Activated CD8-positive, alpha-beta memory T cell treated with anti-CD3 and anti-CD28 coated beads, Interleukin-2, amount 50 U/mL, for 1 hour (primary cell): ENCODE measurements around the gene EPB41L5.
"Not testable (repeated sequence)": the region's sequence is repeated elsewhere in the genome, so short reads cannot be mapped to it uniquely, and the experiment has no call there.

Source experiments
- DNase-seq: peaks from one replicate; pipeline ENCODE4 v3.0.0-alpha.2; 2020; ENCODE audit errors: extremely low read depth

Gene EPB41L5

DNA sequence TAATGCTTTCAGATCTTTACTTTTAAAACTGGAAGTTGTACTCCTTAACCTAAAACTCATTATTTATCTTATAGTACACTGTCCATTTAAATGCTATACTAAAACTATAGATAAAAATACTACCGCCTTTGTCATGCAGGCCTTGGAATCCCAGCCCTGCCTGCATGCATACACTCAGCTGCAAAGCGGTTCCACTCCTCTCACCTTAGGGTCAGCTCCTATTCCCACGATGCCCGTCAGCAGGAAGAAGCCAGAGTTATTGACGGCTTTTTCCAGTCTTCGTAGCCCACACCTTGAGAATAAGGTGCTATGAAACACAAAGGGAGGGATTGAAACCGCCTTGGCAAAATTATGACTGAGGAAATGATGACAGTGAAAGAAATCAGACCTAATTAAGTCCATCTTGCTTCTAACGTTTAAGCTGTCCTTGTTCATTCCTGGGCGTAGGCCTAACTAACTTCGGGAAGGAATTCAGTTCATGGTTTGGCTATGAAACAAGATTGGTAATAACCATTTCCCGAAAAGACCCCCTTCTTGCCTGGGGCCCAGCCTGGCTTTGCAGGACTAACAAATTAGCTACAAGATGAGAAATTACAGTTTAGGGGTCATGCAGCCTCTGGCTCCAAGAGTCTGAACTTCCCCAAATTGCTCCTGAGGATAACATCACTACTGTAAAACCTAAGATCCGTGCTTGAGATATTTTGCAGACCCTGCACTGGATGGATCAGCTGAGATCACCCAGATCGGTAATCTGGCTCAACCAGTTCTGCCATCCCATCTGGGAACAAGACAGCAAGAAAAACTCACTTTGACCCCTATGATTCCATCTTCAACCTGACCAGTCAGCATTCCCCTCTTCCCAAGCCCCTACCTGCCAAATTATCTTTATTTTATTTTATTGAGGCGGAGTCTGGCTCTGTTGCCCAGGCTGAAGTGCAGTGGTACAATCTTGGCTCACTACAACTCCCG lies 17.1 kb downstream of the EPB41L5 start:
- no peak for DNase-seq

DNA sequence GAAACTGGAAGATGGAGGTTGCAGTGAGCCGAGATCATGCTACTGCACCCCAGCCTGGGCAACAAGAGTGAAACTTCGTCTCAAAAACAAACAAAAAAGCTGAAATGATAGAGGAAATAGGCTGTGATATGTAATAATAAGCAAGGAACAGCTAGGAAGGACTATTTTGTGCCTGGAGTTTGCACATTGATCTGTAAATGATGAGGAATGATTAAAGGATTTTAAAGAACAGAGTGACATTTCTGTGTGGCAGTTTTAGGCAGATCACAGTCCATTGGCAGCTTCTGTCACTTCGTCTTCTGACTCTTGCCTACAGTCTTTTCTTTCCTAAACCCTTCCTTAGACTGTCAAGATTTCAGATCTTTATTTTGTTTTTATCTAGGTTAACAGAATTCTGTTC lies 19.4 kb downstream of the EPB41L5 start:
- no peak for DNase-seq

DNA sequence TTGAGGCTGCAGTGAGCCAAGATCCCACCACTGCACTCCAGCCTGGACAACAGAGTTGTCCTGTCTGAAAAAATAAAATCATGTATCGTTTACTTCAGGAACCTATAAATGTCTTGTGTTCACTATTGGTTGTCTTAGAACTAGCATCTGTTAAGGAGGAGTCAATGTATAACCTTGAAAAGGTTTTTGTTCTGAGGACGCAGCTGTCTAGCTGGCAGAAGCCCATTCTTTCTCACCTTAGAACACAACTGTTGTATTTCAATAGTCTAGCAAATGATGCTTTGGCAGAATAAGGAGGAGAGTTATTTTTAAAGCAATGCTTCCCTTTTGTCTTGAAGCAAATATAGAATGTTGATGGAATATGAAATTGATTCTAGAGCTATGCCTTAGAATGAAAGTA lies 21.1 kb downstream of the EPB41L5 start:
- no peak for DNase-seq

DNA sequence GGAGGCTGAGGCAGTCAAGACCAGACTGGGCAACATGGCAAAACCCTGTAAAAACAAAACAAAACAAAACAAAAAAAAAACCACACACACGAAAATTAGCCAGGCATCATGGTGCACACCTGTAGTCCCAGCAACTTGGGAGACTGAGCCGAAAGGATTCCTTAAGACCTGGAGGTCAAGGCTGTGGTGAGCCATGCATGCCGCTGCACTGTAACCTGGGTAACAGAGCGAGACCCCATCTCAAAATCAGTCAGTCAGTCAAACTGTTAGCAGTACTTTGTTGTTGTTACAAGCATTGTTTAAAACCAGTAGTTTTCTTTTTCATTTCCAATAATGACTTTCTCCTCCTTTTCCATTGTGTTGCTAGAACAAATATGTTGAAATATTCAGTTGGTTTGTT lies 21.7 kb downstream of the EPB41L5 start:
- DNase-seq: no peak

DNA sequence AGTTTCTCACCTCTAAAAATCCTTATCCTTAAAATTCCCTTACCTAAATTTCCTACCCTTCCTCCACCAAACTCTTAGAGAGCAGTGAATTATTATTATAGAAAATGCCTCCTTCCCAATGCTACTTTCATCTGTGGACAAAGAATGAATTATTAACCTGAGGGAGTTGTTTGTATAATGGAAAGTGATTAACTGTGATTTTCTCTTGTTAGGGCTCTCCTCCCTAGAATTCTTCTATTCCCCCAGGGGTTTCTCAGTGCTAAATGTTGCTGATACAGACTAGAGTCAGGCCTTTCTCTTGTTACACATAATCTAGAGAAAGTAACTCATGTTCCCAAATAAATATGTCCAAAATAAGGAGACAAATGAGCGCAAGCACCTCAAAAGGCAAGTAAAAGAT lies 23.3 kb downstream of the EPB41L5 start:
- DNase-seq: no peak

DNA sequence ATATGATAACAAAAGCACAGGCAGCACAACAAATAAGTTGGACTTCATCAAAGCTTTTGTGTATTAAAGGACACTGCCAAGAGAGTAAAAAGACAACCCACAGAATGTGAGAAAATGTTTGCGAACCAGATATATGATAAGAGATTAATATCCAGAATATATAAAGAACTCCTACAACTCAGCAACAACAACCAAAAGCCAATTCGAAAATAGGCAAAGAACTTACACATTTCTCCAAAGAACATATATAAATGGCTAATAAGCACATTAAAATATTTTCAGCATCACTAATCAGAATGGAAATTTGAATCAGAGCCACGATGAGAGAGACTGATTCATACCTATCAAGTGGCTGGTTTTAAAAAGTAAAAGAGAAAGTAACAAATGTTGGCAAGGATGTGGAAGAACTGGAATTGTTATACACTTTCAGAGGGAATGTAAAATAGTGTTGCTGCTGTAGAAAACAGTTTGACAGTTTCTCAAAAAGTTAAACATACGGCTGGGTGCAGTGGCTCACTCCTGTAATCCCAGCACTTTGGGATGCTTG lies 25.2 kb downstream of the EPB41L5 start:
- no peak for DNase-seq

DNA sequence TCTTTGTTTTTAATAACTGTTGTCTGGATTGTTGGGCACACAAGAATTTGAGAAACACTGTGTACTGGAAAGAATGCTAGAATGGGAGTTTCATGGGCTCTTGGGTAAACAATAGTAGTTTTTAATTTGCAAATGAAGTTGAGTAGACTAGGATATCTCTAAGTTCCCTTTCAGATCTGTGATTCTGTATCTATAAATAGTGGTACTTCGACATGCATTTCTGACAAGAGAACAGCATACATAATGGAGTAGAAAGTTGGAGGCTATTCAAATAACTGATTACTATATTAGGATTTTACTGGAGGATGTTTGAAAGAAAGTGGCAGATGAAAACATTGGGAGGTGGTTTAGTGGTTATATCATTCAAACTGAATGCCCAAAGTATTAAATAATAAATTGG lies 29.5 kb downstream of the EPB41L5 start:
- DNase-seq: no peak

DNA sequence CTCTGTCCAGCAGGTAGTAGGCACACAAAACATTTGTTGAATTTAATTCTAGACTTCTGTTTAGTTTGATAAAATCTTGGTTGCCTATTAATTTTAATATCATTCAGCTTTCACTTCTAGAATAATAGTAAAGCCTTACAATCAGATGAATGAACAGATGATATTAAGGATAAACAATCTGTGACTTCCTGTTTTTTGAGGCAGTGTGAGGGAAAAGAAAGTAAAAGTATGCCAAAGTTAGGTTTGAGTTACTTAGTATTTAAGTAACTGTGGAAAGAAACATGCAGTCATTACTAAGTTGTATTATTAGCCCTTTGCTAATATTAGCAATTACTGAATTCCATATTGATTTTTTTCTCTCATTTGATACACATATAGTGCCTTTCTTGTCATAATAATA lies 31.5 kb downstream of the EPB41L5 start:
- no peak for DNase-seq

DNA sequence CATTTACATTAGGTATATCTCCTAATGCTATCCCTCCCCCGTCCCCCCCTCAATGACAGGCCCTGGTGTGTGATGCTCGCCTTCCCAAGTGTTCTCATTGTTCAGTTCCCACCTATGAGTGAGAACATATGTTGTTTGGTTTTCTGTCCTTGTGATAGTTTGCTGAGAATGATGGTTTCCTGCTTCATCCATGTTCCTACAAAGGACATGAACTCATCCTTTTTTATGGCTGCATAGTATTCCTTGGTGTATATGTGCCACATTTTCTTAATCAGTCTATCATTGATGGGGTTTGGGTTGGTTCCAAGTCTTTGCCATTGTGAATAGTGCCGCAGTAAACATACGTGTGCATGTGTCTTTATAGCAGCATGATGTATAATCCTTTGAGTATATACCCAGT lies 32.9 kb downstream of the EPB41L5 start:
- DNase-seq: not testable (repeated sequence)

DNA sequence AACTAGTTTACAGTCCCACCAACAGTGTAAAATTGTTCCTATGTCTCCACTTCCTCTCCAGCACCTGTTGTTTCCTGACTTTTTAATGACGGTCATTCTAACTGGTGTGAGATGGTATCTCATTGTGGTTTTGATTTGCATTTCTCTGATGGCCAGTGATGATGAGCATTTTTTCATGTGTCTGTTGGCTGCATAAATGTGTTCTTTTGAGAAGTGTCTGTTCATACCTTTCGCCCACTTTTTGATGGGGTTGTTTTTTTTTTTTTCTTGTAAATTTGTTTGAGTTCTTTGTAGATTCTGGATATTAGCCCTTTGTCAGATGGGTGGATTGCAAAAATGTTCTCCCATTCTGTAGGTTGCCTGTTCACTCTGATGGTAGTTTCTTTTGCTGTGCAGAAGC lies 33.4 kb downstream of the EPB41L5 start:
- DNase-seq: not testable (repeated sequence)

DNA sequence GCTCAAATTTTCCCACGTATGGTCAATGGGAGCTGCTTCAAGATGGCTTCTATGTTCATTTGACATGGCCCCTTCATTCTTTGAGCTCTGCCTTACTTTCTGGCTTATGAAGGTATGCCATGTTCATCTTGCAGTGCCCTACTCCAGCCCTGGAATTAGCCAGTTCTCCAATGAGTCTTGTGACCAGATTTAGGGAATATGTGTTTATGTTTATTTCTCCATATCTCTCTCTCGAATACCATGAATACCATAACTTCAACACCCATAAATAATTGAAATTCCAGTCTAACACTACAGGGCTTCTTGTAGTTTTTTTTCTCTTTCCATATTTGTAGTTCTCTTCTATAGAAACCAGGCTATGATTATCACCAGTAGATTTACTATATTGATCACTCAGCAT lies 39.7 kb downstream of the EPB41L5 start:
- DNase-seq: no peak

DNA sequence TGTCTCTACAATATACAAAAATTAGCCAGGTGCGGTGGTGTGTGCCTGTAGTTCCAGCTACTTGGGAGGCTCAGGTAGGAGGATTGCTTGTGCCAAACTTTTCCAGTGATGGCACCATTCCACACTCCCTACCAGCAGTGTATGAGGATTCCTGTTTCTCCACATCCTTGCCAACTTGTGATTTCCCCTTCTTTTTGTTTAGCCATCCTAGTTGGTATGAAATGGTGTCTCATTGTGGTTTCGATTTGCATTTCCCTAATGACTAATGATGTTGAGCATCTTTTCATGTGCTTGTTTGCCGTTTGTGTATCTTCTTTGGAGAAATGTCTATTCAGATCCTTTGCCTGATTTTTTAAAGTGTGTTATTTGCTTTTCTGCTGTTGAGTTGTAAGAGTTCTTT lies 41.0 kb downstream of the EPB41L5 start:
- DNase-seq: no peak

DNA sequence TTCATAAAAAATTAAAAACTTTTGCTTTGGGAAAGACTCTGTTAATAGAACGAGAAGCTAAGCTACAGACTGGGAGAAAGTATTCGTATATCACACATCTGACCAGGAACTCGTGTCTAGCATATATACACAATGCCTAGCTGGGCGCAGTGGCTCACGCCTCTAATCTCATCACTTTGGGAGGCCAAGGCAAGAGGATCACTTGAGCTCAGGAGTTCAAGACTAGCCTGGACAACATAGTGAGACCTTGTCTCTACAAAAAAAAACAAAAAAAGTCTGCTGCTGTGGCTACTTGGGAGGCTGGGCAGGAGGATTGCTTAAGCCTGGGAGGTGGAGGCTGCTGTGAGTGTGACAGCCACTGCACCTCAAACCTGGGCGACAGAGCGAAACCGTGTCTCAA lies 46.6 kb downstream of the EPB41L5 start:
- DNase-seq: no peak

DNA sequence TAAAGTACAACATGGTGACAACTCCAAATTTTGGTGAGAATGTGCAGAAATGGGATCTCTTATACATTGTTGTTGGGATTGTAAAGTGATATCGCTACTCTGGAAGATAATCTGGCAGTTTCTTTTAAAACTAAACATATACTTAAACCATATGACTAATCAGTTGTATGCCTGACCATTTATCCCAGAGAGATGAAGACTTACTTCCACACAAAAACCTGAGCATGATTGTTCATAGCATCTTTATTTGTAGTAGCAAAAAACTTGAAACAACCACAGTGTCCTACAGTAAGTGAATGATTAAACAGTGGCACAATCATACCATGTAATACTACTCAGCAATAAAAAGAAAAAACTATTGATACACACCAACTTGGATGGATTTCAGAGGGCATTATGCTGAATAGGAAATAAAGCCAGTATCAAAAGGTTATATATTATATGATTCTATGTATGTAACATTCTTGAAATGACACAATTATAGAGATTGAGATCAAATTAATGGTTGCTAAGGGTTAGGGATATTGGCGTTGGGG lies 47.3 kb downstream of the EPB41L5 start:
- DNase-seq: no peak

DNA sequence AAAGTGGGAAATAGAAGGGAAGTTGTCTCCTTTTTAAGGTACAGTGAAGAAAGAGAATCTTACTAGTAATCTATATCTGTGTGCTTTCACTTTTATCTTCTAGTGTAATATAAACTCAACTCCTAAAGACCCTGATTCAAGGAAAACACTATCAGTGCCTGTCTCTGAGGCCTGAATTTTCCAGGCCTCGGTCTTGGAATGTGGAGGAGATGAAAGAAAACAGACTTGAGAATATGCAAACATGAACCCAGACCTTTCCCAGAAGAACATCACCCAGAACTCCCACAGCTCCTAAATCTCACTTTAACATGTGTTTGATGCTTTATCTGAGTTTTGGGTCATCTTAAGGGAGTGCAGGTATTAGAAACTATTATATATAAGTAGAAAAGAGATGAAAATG lies 51.8 kb downstream of the EPB41L5 start:
- no peak for DNase-seq

DNA sequence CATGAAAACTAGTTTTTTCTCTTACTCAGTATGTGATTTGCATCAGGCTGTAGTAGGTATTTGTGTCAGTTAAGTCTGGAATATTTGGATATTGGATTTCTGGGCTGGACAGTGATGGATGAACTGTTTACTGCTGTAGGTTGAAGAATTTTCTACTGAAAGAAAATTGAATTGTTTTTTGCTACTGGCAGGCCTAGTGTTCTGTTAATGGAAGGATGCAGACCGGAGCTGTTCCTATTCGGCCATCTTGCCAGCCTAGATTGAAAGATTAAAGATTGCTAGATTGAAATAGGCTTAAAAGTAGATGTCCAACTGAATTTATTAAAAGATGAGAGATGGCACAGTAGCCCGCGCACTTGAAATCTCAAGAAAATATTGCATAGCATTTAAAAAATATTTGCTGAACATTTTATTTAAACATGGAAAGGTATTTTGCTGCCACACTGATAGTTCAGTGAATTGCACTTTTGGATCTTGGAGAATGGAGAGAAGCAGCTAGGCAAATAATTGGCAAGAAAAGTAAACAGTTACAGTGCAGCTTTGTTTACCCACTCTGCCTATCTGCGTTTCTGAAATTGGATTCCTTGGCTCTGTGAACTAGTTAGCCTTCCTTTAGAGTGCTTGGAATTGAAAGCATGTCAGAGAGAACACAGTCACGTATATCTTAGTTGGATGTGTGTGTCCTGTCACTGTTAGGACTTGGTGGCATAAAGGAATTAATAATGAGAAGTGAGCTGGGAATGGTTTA lies 54.1 kb downstream of the EPB41L5 start:
- no peak for DNase-seq

DNA sequence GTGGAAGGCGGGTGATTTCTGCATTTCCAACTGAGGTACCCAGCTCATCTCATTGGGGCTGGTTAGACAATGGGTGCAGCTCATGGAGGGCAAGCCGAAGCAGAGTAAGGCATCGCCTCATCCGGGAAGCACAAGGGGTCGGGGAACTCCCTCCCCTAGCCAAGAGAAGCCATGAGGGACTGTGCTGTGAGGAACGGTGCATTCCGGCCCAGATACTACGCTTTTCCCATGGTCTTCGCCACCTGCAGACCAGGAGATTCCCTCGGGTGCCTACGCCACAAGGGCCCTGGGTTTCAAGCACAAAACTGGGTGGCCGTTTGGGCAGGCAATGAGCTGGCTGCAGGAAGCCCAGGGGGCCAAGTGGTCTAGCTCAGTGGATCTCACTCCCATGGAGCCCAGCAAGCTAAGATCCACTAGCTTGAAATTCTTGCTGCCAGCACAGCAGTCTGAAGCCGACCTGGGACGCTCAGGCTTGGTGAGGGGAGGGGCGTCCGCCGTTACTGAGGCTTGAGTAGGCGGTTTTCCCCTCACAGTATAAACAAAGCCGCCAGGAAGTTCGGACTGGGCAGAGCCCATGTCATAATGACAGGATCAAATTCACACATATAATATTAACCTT lies 55.3 kb downstream of the EPB41L5 start:
- not testable (repeated sequence) for DNase-seq

DNA sequence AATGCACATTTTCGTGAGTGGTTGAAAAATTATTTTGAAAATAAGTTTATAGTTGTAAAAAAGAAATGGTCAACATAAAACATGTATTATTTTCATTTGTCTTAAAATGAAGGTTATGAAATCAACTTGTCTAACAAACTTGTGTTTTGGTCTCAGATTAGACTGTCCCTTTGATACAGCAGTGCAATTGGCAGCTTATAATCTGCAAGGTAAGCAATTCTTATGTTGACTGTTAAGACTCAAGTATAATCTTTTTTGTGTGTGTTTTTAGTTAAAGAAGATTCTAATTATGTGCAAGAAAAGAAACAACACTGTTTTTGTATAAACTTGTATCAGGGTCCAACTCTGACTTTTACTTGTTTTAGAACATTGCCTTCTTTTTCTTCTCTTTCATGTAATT lies 62.7 kb downstream of the EPB41L5 start:
- DNase-seq: no peak

DNA sequence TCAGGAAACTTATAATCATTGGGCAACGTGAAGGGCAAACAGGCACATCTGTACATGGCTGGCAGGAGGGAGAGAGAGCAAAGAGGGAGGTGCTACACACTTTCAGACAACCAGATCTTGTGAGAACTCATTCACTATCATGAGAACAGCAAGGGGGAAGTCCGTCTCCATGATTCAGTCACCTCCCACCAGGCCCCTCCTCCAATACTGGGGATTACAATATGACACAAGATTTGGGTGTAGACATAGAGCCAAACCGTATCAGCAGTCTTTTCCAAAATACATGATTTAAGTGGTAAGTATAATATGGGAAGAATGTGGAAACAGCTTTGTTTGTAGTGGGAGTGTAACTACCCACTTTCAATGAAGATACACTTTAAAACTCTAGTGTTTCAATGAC lies 65.0 kb downstream of the EPB41L5 start:
- no peak for DNase-seq

DNA sequence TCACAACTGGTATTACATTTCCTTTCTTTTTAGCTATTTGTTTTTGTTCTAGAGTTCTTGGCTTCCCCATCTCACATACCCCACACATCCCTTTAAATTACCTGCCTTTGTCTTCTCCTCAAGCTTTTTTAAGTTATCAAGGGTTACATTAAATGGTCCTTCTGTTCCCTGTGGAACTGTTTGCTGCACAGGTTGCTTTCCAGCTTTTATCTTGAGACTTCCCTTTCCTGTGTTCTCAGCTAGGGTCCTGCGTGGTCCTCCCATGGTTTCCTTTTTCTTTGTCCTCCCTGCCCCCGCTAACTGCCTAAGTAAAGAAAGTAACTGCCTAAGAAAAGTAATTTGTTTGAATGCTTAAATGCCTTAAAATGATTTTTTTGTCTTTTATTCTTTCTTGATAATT lies 66.8 kb downstream of the EPB41L5 start:
- DNase-seq: no peak

DNA sequence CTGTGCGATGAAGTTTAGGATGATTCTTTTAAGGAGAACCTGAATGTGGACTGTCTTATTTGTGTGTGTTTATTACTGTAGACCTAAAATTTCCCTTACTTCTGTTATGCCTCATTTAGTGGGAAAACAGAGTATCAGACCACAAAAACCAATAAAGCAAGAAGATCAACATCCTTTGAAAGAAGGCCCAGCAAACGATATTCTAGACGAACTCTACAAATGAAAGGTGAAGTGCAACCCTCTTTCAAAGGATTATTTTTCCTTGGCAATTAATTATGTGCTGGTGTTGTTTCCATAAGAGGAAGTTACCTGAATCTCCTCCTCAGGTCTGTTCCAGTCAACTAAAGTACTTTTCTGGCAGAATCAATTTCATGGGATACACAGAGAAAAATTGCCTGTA lies 78.6 kb downstream of the EPB41L5 start:
- DNase-seq: no peak

DNA sequence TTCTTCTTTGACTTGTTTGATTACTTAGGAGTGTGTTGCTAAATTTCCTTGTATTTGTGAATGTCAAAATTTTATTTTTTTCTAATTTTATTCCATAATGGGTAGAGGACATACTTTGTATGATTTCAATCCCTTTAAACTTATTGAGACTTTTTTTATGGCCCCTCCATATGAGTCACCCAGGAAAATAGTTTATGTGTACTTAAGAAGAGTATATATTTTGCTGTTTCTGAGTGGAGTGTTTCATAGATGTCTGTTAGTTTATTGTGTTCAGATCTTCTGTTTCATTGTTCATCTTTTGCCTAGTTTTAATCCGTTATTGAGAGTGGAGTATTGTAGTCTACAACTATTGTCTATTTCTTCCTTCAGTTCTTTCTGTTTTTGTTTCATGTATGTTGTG lies 81.9 kb downstream of the EPB41L5 start:
- no peak for DNase-seq
